GM23248 (cell line): Measurements from ENCODE around the gene TRIM2. TPM values are rescaled to one million over a fixed set of nuclear protein-coding genes. Genes with fewer than 3 reads are reported as not detected.
A peak's percentile ranks its signal among the peaks of the same experiment; 100 is the strongest.
"Not testable (repeated sequence)": the region's sequence is repeated elsewhere in the genome, so short reads cannot be mapped to it uniquely, and the experiment has no call there.

Source experiments
- DNase-seq: peaks from one replicate; pipeline ENCODE4 v3.0.0-alpha.2; 2015
- H2AFZ ChIP-seq: fragments of 200-600 bp; sonication (generic); 2 replicates; pipeline ENCODE4 v1.6.1; 2016; ENCODE audit warnings: antibody characterized with exemption
- H3F3A ChIP-seq: fragments of 200-600 bp; sonication (generic); 2 replicates; pipeline ENCODE4 v1.6.1; 2016; ENCODE audit warnings: mild to moderate bottlenecking, antibody characterized with exemption, mixed run types; ENCODE audit not compliant: insufficient read depth
- H3K27ac ChIP-seq: fragments of 200-600 bp; sonication (generic); 2 replicates; pipeline ENCODE4 v1.5.1; 2016; ENCODE audit warnings: mild to moderate bottlenecking
- H3K27me3 ChIP-seq: fragments of 200-600 bp; sonication (generic); replicated peaks from 2 replicates; pipeline ENCODE4 v1.6.1; 2016; ENCODE audit warnings: mild to moderate bottlenecking; ENCODE audit not compliant: insufficient read depth
- H3K36me3 ChIP-seq: fragments of 200-600 bp; sonication (generic); 2 replicates; pipeline ENCODE4 v1.6.1; 2016; ENCODE audit warnings: low read depth, mild to moderate bottlenecking
- H3K4me1 ChIP-seq: fragments of 200-600 bp; sonication (generic); 2 replicates; pipeline ENCODE4 v1.6.1; 2016; ENCODE audit warnings: mild to moderate bottlenecking; ENCODE audit not compliant: insufficient read depth
- H3K4me2 ChIP-seq: fragments of 200-600 bp; sonication (generic); one replicate; pipeline ENCODE4 v1.6.1; 2016; ENCODE audit warnings: mild to moderate bottlenecking; ENCODE audit not compliant: unreplicated experiment
- H3K4me3 ChIP-seq: fragments of 200-600 bp; sonication (generic); 2 replicates; pipeline ENCODE4 v1.5.1; 2016; ENCODE audit warnings: mild to moderate bottlenecking
- H3K79me2 ChIP-seq: fragments of 200-600 bp; sonication (generic); 2 replicates; pipeline ENCODE4 v1.6.1; 2016; ENCODE audit warnings: mild to moderate bottlenecking; ENCODE audit not compliant: insufficient read depth
- H3K9ac ChIP-seq: fragments of 200-600 bp; sonication (generic); 2 replicates; pipeline ENCODE4 v1.6.1; 2016; ENCODE audit warnings: mild to moderate bottlenecking
- H3K9me2 ChIP-seq: fragments of 200-600 bp; sonication (generic); 2 replicates; pipeline ENCODE4 v1.6.1; 2016; ENCODE audit warnings: mixed run types, mild to moderate bottlenecking, moderate library complexity; ENCODE audit not compliant: insufficient read depth
- H3K9me3 ChIP-seq: fragments of 200-600 bp; sonication (generic); one replicate; pipeline ENCODE4 v1.6.1; 2017; ENCODE audit warnings: low read depth
- H4K20me1 ChIP-seq: fragments of 200-600 bp; sonication (generic); 2 replicates; pipeline ENCODE4 v1.6.0; 2016; ENCODE audit not compliant: insufficient read depth
- EZH2 ChIP-seq: fragments of 200-600 bp; sonication (generic); IDR thresholded peaks from 2 replicates; pipeline ENCODE4 v1.6.1; 2018; ENCODE audit warnings: antibody characterized with exemption, mild to moderate bottlenecking; ENCODE audit not compliant: insufficient read depth, poor library complexity, severe bottlenecking
- EZH2phosphoT487 ChIP-seq: fragments of 200-600 bp; sonication (generic); IDR thresholded peaks from 2 replicates; pipeline ENCODE4 v1.6.1; 2018; ENCODE audit warnings: antibody characterized with exemption, moderate library complexity, mild to moderate bottlenecking, low read depth; ENCODE audit not compliant: insufficient read depth
- WGBS, 2 experiments: methylation state at CpG; one replicate each; pipeline ENCODE4 v1.1.6; 2015 to 2017; ENCODE audit warnings: low lambda C conversion rate in 2 of 2, low coverage in 1 of 2; ENCODE audit errors: missing lambda C conversion rate in 2 of 2; 5-methylcytosine and 5-hydroxymethylcytosine counted together
- in situ Hi-C: fragments of 300-500 bp; cut with MboI; formaldehyde crosslinking; loops from 2 replicates; pipeline ENCODE4 v1.15.0; 2020
- polyA plus RNA-seq: library from polyadenylated mRNA; unstranded; fragments of >200 nt; fragmentation: Nextera tagmentation; extraction: Ambion mirVana; gene quantifications from 2 replicates; pipeline ENCODE4 v1.2.1, GENCODE V29; 2016
- total RNA-seq: library from RNA; depleted of rRNA; stranded (reverse); fragments of >200 nt; shearing (Covaris generic); gene quantifications from 2 replicates; pipeline ENCODE4 v1.2.3, GENCODE V29; 2014

Gene TRIM2
- total and polyA plus RNA-seq, 2 experiments from 2014 or later, result 12.3 to 26.4 TPM

DNA sequence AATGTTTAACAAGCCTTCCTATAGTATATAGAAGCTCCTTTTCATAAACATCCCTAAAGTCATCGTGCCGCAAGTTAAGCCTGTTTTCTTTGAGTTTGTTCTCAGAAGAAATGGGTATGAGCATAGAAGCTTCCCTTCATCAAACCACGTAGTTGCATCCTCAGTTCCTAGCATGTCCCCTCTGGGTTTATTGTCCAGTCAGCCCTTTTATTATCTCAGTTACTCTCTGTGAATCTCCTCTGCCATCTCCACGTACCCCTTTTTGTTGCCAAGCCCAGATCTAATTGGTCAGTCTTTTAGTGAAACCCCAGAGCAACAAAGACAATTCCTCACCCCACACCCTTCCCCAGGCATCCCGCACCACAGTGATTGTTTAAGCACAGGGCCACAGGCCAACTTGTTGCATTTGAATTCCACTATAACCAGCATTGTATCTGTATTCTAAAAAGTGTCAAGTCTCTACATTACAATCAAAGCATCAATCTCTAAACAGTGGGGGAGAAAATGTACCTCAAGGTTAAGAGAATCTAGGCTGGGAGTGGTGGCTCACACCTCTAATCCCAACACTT is 12.4 kb upstream of the TRIM2 start:
- H4K20me1 ChIP-seq, result no peaks in the 10 kb centered on the region
- peaks cover 3% of the 10 kb centered on the region; the same call in 1 of the 2 replicates for H3K4me1 ChIP-seq
- no peak for DNase-seq
- H3K79me2 ChIP-seq, result no peaks in the 10 kb centered on the region
- no peaks in the 10 kb centered on the region for H3K9me3 ChIP-seq
- WGBS, 2 experiments, result 85 to 88% methylated on average over 5 of the region's 5 CpGs
- no peak overlapping the region for H3K9ac ChIP-seq
- no peaks in the 10 kb centered on the region for H3K36me3 ChIP-seq
- no peaks in the 10 kb centered on the region for H3K9me2 ChIP-seq
- in situ Hi-C loops, result no loop called here
- H3K4me2 ChIP-seq, result no peak overlapping the region
- no peak overlapping the region for H2AFZ ChIP-seq
- no peak overlapping the region for H3K4me3 ChIP-seq
- TF ChIP-seq EZH2, result no peak
- TF ChIP-seq EZH2phosphoT487, result no peak
- no peak overlapping the region for H3K27ac ChIP-seq
- H3F3A ChIP-seq, result 0 out of 2 replicates have a peak, but pooled peaks cover 9% of the 10 kb centered on the region
- no peaks in the 10 kb centered on the region for H3K27me3 ChIP-seq

DNA sequence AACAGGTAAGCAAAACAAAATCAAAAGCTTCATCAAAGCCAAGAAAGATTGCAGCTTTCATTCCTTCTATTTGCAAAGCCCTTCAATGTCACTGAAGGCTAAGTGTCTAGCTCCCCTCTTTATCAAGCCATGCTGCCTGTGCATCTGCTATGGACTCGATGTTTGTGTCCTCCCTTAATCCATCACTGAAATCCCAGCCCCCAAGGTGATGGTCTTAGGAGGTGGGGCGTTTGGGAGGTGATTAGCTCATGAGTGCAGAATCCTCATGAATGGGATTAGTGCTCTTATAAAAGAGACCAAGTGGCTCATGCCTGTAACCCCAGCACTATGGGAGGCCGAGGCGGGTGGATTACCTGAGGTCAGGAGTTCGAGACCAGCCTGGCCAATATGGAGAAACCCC is 6.9 kb upstream of the TRIM2 start:
- Histone ChIP-seq H3K79me2 (no peaks in the 10 kb centered on the region), H3K4me1 (no peaks in the 10 kb centered on the region), H3K27ac (no peak overlapping the region), H3K4me2 (no peak overlapping the region), H3K9me3 (no peaks in the 10 kb centered on the region), H3K9me2 (no peaks in the 10 kb centered on the region), H3K4me3 (no peak overlapping the region), H3K36me3 (no peaks in the 10 kb centered on the region), H3K27me3 (no peaks in the 10 kb centered on the region), H4K20me1 (no peaks in the 10 kb centered on the region), H3F3A (no peaks in the 10 kb centered on the region), H2AFZ (no peak overlapping the region), H3K9ac (no peak overlapping the region)
- DNase-seq, result no peak
- in situ Hi-C loops, result no loop called here
- TF ChIP-seq EZH2phosphoT487 (no peak), EZH2 (no peak)
- 79 to 91% methylated on average over 5 of the region's 5 CpGs for WGBS, 2 experiments

GRCh38 chr4:153198719-153199118 is 5.5 kb upstream of the TRIM2 start:
- no peaks in the 10 kb centered on the region for H4K20me1 ChIP-seq
- no peak overlapping the region for H2AFZ ChIP-seq
- H3K27me3 ChIP-seq, result no peaks in the 10 kb centered on the region
- H3K9me2 ChIP-seq, result no peaks in the 10 kb centered on the region
- WGBS, 2 experiments, result 55 to 57% methylated on average over 1 of the region's 1 CpG
- no peak overlapping the region for H3K4me2 ChIP-seq
- no peak overlapping the region for H3K27ac ChIP-seq
- H3K4me1 ChIP-seq, result no peaks in the 10 kb centered on the region
- no peaks in the 10 kb centered on the region for H3K9me3 ChIP-seq
- no peaks in the 10 kb centered on the region for H3K36me3 ChIP-seq
- no peak overlapping the region for H3K4me3 ChIP-seq
- in situ Hi-C loops, result no loop called here
- H3K79me2 ChIP-seq, result no peaks in the 10 kb centered on the region
- no peak overlapping the region for H3K9ac ChIP-seq
- no peaks in the 10 kb centered on the region for H3F3A ChIP-seq
- DNase-seq, result peak; percentile 10
- TF ChIP-seq EZH2 (no peak), EZH2phosphoT487 (no peak)

DNA sequence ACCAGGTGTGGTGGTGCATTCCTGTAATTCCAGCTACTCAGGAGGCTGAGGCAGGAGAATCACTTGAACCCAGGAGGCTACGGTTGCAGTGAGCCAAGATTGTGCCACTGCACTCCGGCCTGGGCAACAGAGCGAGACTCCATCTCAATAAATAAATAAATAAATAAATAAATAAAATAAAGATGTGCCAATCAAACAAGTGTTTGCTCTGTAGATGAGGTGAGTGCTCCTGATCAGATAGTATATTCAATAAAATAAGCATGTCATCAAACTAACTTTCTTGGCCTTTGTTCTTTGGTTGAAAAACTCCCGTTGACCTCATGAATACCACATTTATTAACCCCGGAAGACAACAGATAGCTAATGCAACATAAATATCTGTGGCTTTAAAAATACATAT is 497 bp upstream of the TRIM2 start:
- in situ Hi-C loops, H3K36me3 ChIP-seq, H3K4me1 ChIP-seq, H3K9me3 ChIP-seq, H3K79me2 ChIP-seq, H3K27ac ChIP-seq, H3K27me3 ChIP-seq, H3K9me2 ChIP-seq, H3K9ac ChIP-seq, H4K20me1 ChIP-seq, H3F3A ChIP-seq, DNase-seq: not testable (repeated sequence)
- 74% methylated on average over 5 of the region's 5 CpGs for WGBS, 2 experiments
- peak overlapping the region; percentile 76 for H2AFZ ChIP-seq
- H3K4me2 ChIP-seq, result peak overlapping the region; percentile 63
- peak overlapping the region; percentile 38; the same call in 1 of the 2 replicates for H3K4me3 ChIP-seq
